Motor neuron (in vitro differentiated cells): ENCODE results near the gene RHBG. TPM values are rescaled to one million over a fixed set of nuclear protein-coding genes. Genes with fewer than 3 reads are reported as not detected.
A peak's percentile ranks its signal among the peaks of the same experiment; 100 is the strongest.

Experiments
- ATAC-seq, 8 experiments: fragments of 200-7000 bp; cut with Tn5 transposase; replicated peaks in 6 of 8; 2 replicates each; pipeline ENCODE4 v1.8.0; 2021; ENCODE audit warnings: mild to moderate bottlenecking in 8 of 8, moderate library complexity in 8 of 8
- H3K27ac ChIP-seq, 2 donors: fragments of 250-450 bp; sonication (Bioruptor Pico); 2 replicates each; pipeline ENCODE4 v1.9.0; 2021; ENCODE audit warnings: antibody characterized with exemption in 2 of 2, mild to moderate bottlenecking in 2 of 2, moderate library complexity in 1 of 2
- H3K4me1 ChIP-seq, 2 donors: fragments of 250-450 bp; sonication (Bioruptor Pico); replicated peaks in 1 of 2; 2 replicates each; pipeline ENCODE4 v1.6.1; 2021; ENCODE audit warnings: antibody characterized with exemption in 2 of 2, mild to moderate bottlenecking in 2 of 2, moderate library complexity in 1 of 2
- H3K4me3 ChIP-seq, 5 donors: fragments of 250-450 bp; sonication (Bioruptor Pico); 2 replicates each; pipeline ENCODE4 v1.9.0; 2021; ENCODE audit warnings: antibody characterized with exemption in 5 of 5, mild to moderate bottlenecking in 5 of 5, moderate library complexity in 4 of 5
- WGBS, 10 experiments: fragments of 450-650 bp; shearing (Covaris generic); methylation state at CpG; one replicate each; pipeline ENCODE4 v1.0.0; 2022; 5-methylcytosine and 5-hydroxymethylcytosine counted together
- in situ Hi-C, 9 experiments: fragments of 400-800 bp; cut with MboI; loops; one replicate each; pipeline ENCODE4 v1.15.0; 2021; ENCODE audit warnings: low sequenced_read_pairs in 9 of 9, low pct_unique_long_range_greater_than_20kb in 2 of 9; ENCODE audit not compliant: unreplicated experiment in 9 of 9
- total RNA-seq, 8 experiments: library from RNA; unstranded; fragments of 300-600 nt; gene quantifications; 2 replicates each; pipeline versions ENCODE4 v1.2.3 to v1.2.4, GENCODE V29; 2022

Gene RHBG
- total RNA-seq, 8 experiments from 2014 or later: 0.38 to 1.8 (median 0.50) TPM; not detected in 3

DNA sequence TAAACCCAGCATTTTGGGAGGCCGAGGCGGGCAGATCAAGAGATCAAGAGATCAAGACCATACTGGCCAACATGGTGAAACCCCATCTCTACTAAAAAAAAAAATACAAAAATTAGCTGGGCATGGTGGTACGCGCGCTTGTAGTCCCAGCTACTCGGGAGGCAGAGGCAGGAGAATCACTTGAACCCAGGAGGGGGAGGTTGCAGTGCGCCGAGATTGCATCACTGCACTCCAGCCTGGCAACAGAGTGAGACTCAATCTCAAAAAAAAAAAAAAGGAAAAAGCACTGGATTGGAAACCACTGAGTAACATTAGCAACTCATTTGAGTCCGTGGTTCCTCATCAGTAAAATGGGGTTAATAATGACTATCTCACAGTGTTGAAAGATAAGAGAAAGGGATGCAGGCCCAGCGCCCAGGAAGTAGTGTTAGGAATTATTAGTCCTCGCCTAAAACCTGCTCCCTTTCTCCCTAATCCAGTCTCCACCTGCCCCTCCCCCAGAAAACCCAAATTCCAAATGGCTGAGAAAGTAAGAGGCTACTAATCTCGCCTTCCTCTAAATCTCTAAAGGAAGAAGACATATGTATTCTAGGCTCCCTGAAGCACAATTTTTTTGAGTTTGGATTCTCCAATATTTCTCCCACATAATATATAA lies 49.5 kb downstream of the RHBG start:
- Histone ChIP-seq H3K4me3 (no peak overlapping the region), H3K4me1 (peaks cover 4 to 11% of the 10 kb centered on the region in 2 donors), H3K27ac (no peak overlapping the region)
- ATAC-seq: no peak
- WGBS, 10 experiments: 53 to 83% (median 73%) methylated on average over 1 to 12 of the region's 12 CpGs; no CpG with 5 or more reads in 1 of the 10 experiments
- in situ Hi-C loops: no loop called here

DNA sequence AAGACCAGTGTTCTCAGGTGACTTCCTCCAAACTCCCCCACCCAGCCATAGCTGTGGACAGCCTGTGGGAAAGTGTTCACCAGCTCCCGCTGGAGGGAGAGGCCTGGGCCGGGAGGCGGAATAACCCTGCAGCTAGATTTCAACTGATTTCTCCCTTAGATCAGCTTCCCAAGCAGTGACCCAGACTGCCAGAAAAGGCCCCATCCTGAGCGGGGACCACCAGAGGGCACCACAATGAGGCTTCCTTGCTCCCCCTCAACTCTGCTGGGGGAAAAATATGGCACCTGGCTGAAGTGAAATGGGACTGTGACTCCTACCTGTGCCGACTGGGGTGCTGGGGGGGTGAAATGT lies 50.8 kb downstream of the RHBG start:
- peaks cover 4 to 11% of the 10 kb centered on the region in 2 donors for H3K4me1 ChIP-seq
- no peak overlapping the region for H3K27ac ChIP-seq
- WGBS, 10 experiments: 10 to 100% (median 16%) methylated on average over 1 to 5 of the region's 5 CpGs; no CpG with 5 or more reads in 6 of the 10 experiments
- peak overlapping the region in 3 of 5 donors; percentile 40 to 43 (median 41) for H3K4me3 ChIP-seq
- in situ Hi-C loops: no loop called here
- ATAC-seq: peak in 1 of 8 experiments; percentile 7

DNA sequence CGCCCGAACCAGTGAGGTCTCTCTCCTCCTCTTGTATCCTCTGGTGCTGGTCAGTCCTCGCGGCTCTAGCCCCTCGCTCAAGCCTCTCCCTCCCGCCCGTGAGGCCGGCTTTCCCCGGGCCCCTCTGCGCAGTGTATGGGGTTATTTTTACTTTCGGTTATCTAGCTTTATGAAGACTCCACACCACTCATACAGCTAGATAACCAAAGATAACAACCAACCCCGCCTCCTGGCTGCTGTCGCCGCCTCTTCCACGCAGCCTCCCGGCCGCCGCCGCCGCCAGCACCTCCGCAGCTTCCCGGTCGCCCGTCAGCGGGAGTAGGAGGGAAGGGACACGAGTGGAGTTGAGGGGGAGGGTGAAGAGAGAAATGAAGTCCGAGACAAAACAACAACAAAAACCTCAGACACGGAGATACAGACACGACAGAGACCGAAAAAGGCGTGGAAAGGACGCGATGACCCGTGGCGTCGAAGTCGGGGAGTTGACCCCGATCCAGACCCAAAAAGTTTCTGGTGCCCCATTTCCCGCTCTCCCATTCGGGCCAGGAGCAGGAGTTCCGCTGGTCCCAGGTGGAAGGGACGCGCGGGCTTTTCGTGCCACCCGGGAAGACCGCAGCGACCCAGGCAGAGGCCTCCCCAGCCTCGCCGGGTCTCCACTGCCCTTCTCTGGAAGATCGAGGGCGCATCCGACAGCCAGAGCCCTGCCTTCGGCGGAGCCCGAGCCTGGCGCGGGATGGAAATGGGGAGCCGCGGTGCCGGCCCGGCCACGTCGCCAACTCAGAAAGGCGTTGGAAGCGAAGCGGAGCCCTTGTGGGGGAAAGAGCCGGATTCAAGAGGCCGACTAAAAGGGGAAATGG lies 51.4 kb downstream of the RHBG start:
- WGBS, 10 experiments: 0 to 12% (median 3%) methylated on average over 2 to 47 of the region's 69 CpGs; no CpG with 5 or more reads in 1 of the 10 experiments
- ATAC-seq: no peak
- Histone ChIP-seq H3K4me3 (peak overlapping the region in 4 of 5 donors; percentile 19 to 43 (median 40)), H3K4me1 (peaks cover 4 to 11% of the 10 kb centered on the region in 2 donors), H3K27ac (no peak overlapping the region)
- in situ Hi-C loops: no loop called here

DNA sequence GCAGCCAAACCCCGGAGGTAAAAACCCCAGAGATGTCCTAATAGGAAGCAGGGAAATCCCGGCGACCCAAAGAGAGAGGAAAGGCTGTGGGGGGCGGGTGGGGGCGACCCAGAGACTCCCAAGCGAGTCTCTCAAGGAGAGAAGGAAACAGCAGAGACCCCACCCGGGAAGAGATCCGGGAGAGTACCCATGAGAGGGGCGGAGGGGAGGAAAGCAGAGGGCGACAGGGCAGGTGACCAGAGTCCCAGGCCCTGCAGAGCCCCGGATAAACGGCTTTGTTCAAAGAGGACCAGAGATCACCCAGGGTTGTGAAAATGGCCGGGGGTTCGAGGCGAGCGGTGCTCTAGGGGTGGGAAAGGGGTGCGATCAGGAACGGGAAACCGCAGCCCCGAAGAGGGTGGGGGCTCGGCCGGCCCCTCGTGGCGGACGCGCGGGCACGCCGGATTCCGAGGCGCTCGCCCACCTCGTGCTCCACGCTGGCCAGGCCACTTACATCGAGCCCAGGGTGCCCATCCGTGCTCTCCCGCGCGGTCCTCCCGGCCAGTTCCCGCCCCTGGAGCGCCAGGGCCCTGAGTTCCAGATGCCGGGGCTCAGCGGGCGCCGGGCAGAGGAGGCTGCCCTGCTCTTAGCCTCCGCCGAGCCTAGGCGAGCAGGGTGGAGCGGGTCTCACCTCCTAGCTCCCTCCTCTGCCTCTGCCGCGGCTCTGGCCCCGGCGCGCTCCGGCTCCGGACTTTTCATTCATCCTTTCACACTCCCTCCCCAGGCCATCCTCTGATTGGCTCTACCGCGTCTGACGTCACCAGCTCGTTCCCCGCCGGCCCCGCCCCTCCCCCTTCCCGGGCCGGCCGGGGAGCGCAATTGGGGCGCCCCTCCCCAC lies 52.3 kb downstream of the RHBG start:
- WGBS, 10 experiments: 0 to 3% (median 0%) methylated on average over 1 to 25 of the region's 69 CpGs; no CpG with 5 or more reads in 6 of the 10 experiments
- ATAC-seq: peak; percentile 95 to 99 (median 98)
- Histone ChIP-seq H3K4me3 (peak overlapping the region; percentile 19 to 43 (median 40)), H3K4me1 (peaks cover 4 to 11% of the 10 kb centered on the region in 2 donors), H3K27ac (no peak overlapping the region)
- in situ Hi-C loops: no loop called here

DNA sequence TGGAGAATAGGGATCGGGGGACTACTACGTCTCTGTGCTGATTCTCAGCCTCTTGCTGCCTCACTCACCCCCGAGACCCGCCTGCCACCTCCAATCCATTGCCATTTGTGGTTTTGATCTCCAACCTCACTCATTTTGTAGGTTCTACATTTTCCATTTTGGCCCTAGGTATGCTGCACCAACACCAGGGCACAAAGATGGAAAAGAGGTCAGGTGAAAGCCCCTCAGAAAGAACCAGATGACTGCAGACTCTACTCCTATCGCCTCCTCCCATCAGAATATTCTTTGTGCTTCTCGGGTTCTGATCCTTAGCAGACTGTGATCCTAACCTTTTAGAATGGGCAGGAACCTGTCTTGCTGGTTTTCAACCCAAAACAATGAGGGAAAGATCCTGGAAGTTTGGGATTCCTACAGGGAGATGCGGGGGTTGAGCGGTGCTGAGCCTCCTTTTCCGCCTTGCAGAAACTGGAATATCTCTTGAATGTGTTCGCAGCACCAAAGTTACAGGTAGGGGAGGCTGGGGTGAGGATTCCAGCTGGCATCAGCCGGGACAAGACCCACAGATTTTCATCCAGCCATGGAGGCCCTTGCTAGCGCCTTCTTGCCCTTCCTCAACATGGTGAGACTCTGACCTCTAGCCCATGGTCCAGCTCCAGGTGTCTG lies 53.1 kb downstream of the RHBG start:
- 0 to 20% (median 9%) methylated on average over 1 to 12 of the region's 12 CpGs; no CpG with 5 or more reads in 3 of the 10 experiments for WGBS, 10 experiments
- Histone ChIP-seq H3K4me1 (peaks cover 4 to 11% of the 10 kb centered on the region in 2 donors), H3K27ac (no peak overlapping the region), H3K4me3 (peak overlapping the region; percentile 19 to 43 (median 40))
- no peak for ATAC-seq
- in situ Hi-C loops: no loop called here

DNA sequence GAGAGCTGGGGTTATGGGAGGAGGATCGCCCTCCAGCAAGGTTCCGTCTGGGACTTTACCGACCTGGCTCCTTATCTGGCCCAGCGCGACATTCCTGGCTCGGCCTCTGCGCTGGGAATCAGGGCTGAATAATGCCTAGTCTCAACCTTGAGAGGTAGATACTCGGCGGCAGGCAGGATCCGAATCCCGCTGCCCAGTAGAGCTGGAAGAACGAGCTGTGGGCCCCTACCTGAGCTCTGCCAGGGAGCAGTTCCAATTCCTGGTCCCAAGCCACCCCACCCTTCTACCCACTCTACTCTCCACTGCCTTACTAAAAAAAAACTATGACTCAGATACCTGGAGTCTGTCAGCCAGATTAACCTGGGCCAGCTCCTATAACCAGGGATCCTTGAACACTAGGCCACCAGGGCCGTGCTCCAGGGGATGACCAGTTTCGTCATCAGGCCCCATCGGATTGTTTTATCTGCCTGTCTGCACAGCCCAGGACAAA lies 53.6 kb downstream of the RHBG start:
- H3K27ac ChIP-seq: no peak overlapping the region
- 3 to 90% (median 24%) methylated on average over 2 to 14 of the region's 15 CpGs; no CpG with 5 or more reads in 4 of the 10 experiments for WGBS, 10 experiments
- H3K4me1 ChIP-seq: peaks cover 4 to 11% of the 10 kb centered on the region in 2 donors
- ATAC-seq: no peak
- no peak overlapping the region for H3K4me3 ChIP-seq
- in situ Hi-C loops: no loop called here

DNA sequence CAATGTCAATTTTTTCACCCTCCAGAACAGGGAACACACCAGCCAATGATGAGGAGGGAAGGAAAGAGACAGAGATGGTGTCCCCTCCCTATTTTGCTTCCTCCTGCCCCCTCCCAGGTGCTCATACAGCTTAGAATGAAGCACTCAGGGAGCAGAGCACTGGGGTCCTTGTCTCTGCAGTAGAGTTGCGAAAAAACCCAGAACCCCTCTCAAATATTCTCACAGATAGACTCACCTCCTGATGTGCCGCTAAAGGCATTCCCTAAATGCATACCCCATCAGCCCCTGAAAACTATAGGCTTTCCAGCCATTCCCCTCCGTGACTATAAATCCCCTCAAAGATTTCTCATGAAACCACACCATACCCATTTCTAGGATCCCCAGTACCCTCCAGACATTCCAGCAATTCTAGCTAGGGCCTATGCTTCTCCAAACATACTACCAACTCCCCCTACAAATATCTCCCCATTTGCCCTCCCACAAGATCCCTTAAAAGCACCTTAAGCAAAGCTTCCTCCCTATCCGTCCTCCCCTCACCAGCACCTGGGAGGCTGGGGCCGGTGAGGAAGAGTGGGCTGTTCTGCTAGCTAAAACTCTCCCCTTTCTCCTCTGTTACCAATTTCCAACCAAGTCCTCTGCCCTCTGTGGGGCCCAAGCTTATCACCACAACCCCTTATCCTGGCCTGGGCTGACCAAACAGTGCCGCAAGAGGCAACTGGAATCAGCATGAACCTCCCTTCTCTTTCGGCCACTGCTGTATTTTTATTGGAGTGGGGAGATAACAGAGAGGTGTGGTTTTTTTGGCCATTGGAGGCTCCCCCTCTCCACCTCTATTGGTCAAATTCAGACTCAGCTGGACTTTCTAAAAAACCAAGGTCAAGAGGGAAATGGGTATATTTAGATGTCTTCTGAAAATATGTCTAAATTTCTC lies 54.7 kb downstream of the RHBG start:
- Histone ChIP-seq H3K4me1 (peaks cover 4 to 11% of the 10 kb centered on the region in 2 donors), H3K27ac (no peak overlapping the region), H3K4me3 (no peak overlapping the region)
- no peak for ATAC-seq
- in situ Hi-C loops: no loop called here
- WGBS, 10 experiments: 8 to 33% (median 27%) methylated on average over 1 to 5 of the region's 7 CpGs; no CpG with 5 or more reads in 3 of the 10 experiments

DNA sequence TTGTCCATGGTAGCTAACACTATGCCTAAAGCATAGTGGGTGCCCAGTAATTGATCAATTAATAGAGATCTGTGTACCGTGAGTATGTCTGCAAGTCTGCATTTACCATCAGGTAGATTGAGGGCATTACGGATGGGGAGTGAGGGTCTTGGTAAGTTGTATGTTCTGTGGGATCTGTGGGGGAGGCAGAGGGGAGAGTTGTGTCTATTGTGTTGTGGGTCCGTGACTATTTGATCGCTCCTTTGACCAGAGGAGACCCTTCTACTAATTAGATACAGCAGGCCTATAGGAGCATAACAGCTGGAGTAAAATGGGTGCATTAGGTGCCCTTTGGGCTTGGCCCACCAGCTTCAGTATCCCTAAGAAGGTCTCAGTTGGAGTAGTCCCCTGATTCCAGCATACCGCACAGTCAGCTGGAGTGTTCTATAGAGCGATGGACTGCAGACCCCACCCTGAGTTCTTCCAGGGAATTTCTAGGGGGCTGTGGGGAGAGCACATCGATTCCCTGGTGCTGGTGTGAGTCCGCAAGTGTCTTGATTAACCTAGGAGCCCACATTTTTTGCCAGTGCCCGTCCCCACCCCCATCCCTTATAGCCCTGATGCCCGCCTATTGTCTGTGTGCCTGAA lies 55.9 kb downstream of the RHBG start:
- in situ Hi-C loops: loop anchor here in 1 of 9 experiments (25.0 kb wide), 1 partner anchor 187 kb away; the partner anchor contains the start of genes GPATCH4 and HAPLN2
- 0 to 80% (median 45%) methylated on average over 1 to 8 of the region's 10 CpGs; no CpG with 5 or more reads in 1 of the 10 experiments for WGBS, 10 experiments
- H3K27ac ChIP-seq: no peak overlapping the region
- peaks cover 9 to 23% of the 10 kb centered on the region in 2 donors for H3K4me1 ChIP-seq
- H3K4me3 ChIP-seq: no peak overlapping the region
- no peak for ATAC-seq

DNA sequence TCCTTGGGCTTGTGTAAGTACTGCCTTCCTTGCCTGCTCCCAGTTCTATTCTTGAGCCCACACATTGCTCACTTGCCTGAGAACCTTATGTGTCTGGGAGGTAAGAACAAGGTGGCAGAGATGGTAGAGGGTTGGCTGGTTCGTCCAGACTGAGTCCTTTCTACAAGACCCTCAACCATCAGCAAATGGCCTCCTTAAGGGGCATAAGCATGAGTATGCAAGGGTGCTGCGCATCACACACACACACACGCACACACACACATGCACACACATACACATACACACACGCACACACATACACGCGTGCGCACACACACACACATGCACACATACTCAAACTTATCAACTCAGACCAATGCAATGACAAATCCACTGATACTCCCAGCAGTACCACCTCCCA lies 56.9 kb downstream of the RHBG start:
- peaks cover 17 to 25% of the 10 kb centered on the region in 2 donors for H3K4me1 ChIP-seq
- no peak overlapping the region for H3K4me3 ChIP-seq
- no peak overlapping the region for H3K27ac ChIP-seq
- no peak for ATAC-seq
- WGBS, 10 experiments: 10 to 80% (median 71%) methylated on average over 1 to 7 of the region's 7 CpGs; no CpG with 5 or more reads in 2 of the 10 experiments
- in situ Hi-C loops: loop anchor here in 1 of 9 experiments (25.0 kb wide), 1 partner anchor 186 kb away; the partner anchor contains the start of genes GPATCH4 and HAPLN2

DNA sequence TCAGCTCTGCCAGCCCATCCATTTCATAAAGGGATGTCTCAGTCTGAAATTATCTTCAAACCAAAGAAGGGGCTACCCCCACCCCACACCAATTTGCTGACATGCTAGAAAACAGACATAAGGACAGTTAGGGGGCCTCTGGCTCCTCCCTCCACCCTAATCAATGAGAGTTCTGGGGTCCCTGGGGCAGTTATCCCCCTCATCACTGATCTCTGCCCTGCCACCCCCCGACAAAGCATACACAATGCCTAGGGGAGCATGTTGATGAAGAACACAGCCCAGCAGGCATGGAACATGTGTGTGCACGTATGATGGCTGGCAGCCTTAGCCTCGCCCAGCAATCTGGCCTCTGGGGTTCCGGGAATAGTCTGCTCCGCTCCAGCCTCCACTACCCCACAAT lies 58.9 kb downstream of the RHBG start:
- peaks cover 30 to 36% of the 10 kb centered on the region in 2 donors for H3K4me1 ChIP-seq
- in situ Hi-C loops: loop anchor here in 1 of 9 experiments (25.0 kb wide), 1 partner anchor 184 kb away; the partner anchor contains the start of genes GPATCH4 and HAPLN2
- 0 to 28% (median 15%) methylated on average over 1 to 4 of the region's 5 CpGs; no CpG with 5 or more reads in 6 of the 10 experiments for WGBS, 10 experiments
- H3K4me3 ChIP-seq: peak overlapping the region in 3 of 5 donors; percentile 21 to 33 (median 25)
- no peak overlapping the region for H3K27ac ChIP-seq
- no peak for ATAC-seq
